ENCODE results near the gene SORCS2. TPM values are rescaled to one million over a fixed set of nuclear protein-coding genes. Genes with fewer than 3 reads are reported as not detected.

Gene SORCS2
- total RNA-seq, 2 donors from 2014 or later = 1.5 to 1.7 TPM

DNA sequence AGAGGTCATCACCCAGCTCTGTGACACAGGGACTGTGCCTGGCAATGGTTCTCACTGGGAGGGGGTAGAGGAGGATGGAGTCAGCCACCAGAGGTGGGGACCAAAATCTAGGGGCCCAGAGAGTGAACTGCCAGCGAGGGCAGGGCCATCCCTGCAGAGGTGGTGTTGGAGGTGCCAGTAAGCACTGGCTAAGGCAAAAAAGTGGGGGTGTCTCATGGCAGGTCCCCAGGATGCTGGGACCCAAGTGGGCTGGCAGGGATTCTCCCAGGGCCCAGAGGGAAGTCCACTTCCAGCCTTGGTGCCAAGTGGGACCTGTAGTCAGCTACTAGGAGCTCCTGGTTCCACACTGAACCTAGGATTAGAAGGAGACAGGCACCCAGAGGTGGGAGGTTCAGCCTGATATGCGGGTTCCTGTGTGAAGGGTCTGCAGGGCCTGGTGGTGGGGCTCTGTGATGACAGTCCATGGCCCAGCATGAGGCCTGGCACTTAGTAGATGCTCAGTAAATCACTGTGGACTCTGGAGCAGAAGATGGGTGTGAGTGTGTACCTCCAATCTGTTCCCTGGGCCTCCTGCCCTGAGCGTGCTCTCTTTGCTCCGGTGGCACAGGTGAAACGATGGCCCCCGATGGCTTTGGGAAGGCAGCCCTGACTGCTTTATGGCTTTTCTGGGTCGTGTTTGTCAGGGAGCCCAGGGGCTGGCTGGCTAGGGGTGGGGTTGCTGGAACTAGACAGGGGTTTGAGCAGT, 160.9 kb downstream of the SORCS2 start:
- no peaks in the 10 kb centered on the region for H3K27me3 ChIP-seq
- DNase-seq (ENCODE audit: low spot score) = no peak
- no peaks in the 10 kb centered on the region for H3K9me3 ChIP-seq
- TF ChIP-seq, protein P1, sequence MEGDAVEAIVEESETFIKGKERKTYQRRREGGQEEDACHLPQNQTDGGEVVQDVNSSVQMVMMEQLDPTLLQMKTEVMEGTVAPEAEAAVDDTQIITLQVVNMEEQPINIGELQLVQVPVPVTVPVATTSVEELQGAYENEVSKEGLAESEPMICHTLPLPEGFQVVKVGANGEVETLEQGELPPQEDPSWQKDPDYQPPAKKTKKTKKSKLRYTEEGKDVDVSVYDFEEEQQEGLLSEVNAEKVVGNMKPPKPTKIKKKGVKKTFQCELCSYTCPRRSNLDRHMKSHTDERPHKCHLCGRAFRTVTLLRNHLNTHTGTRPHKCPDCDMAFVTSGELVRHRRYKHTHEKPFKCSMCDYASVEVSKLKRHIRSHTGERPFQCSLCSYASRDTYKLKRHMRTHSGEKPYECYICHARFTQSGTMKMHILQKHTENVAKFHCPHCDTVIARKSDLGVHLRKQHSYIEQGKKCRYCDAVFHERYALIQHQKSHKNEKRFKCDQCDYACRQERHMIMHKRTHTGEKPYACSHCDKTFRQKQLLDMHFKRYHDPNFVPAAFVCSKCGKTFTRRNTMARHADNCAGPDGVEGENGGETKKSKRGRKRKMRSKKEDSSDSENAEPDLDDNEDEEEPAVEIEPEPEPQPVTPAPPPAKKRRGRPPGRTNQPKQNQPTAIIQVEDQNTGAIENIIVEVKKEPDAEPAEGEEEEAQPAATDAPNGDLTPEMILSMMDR (IDR thresholded peaks at IDR 0.05) = no peak
- H3K4me1 ChIP-seq = peaks cover 0 to 11% of the 10 kb centered on the region in 2 donors
- H3K27ac ChIP-seq = no peak overlapping the region
- H3K4me3 ChIP-seq = no peak overlapping the region
- no peaks in the 10 kb centered on the region for H3K36me3 ChIP-seq

DNA sequence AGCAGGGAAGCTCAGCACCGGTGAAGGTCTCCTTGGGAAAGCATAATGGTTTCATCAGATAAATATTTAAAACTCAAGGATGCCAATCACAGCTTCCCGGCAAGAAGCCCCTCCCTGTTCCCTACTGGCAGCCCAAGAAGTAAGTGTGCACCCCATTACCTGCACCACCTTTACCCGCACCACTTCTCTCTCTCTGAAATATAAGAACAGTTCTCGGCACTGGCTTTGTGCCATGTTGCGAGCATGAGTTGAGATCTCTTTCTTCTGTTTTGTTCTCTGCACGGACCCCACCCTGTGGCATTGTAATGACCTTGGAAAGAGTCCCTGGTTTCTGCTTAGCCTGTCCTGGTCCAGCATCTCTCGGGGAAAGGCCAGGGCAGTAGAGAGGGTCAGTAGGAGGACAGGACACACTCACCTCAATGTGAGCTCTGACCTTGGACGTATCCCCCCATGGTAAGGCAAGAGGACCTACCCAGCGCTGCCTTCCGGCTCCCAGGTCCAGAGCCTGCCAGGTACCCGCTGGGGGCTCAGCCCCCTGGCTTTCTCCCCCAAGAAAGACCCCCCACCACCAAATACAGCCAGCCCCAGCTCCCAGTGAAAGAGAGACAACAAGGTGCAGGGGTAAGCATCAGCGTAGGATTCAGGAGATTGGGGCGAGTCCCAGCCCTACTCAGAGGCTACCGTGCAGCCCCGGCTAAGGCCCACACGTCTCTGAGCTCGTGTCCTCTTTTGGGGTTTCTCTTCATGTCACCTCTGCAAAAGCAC, 161.7 kb downstream of the SORCS2 start:
- Histone ChIP-seq H3K27me3 (no peaks in the 10 kb centered on the region), H3K4me3 (no peak overlapping the region), H3K4me1 (peaks cover 0 to 15% of the 10 kb centered on the region in 2 donors), H3K27ac (no peak overlapping the region), H3K36me3 (no peaks in the 10 kb centered on the region), H3K9me3 (no peaks in the 10 kb centered on the region)
- TF ChIP-seq, protein P1 (IDR thresholded peaks at IDR 0.05) = no peak
- DNase-seq (ENCODE audit: low spot score) = no peak

- TF ChIP-seq, protein P1 (IDR thresholded peaks at IDR 0.05) = no peak
- no peaks in the 10 kb centered on the region for H3K27me3 ChIP-seq
- H3K36me3 ChIP-seq = no peaks in the 10 kb centered on the region
- H3K4me1 ChIP-seq = peaks cover 0 to 15% of the 10 kb centered on the region in 2 donors
- no peak for DNase-seq (ENCODE audit: low spot score)
- no peak overlapping the region for H3K4me3 ChIP-seq
- no peak overlapping the region for H3K27ac ChIP-seq
- no peaks in the 10 kb centered on the region for H3K9me3 ChIP-seq
Measured at GRCh38 chr4:7354927-7355326, 162.6 kb downstream of the SORCS2 start.

- no peaks in the 10 kb centered on the region for H3K27me3 ChIP-seq
- H3K36me3 ChIP-seq = no peaks in the 10 kb centered on the region
- no peak overlapping the region for H3K4me3 ChIP-seq
- H3K27ac ChIP-seq = no peak overlapping the region
- H3K4me1 ChIP-seq = peaks cover 0 to 15% of the 10 kb centered on the region in 2 donors
- H3K9me3 ChIP-seq = no peaks in the 10 kb centered on the region
- DNase-seq (ENCODE audit: low spot score) = no peak
- TF ChIP-seq, protein P1 (IDR thresholded peaks at IDR 0.05) = no peak
Measured at GRCh38 chr4:7355795-7356194, 163.5 kb downstream of the SORCS2 start.

- TF ChIP-seq, protein P1 (IDR thresholded peaks at IDR 0.05) = no peak
- Histone ChIP-seq H3K9me3 (no peaks in the 10 kb centered on the region), H3K36me3 (no peaks in the 10 kb centered on the region), H3K27me3 (no peaks in the 10 kb centered on the region), H3K4me3 (no peak overlapping the region), H3K4me1 (peaks cover 0 to 22% of the 10 kb centered on the region in 2 donors), H3K27ac (no peak overlapping the region)
- DNase-seq (ENCODE audit: low spot score) = no peak
Measured at GRCh38 chr4:7356667-7357310, 164.5 kb downstream of the SORCS2 start.
